Right lung (tissue), 5 donors: Measurements from ENCODE around the gene IL1RAPL2. TPM values are rescaled to one million over a fixed set of nuclear protein-coding genes. Genes with fewer than 3 reads are reported as not detected.
"Not testable (repeated sequence)": the region's sequence is repeated elsewhere in the genome, so short reads cannot be mapped to it uniquely, and the experiment has no call there.

Experiments used
- DNase-seq, 2 donors: peaks; one replicate each; pipeline ENCODE4 v3.0.0-alpha.2; 2013
- polyA plus RNA-seq, 5 donors: library from polyadenylated mRNA; unstranded; fragments of 120-200 nt; gene quantifications; one replicate each; pipeline versions ENCODE4 v1.2.1 to v1.2.3, GENCODE V29; 2013; ENCODE audit warnings: inconsistent platforms in 1 of 5, low replicate concordance in 1 of 5; ENCODE audit not compliant: insufficient read length in 5 of 5, insufficient read depth in 1 of 5

IL1RAPL2 gene
- polyA plus RNA-seq, 5 donors, result 0.32 to 0.76 (median 0.64) TPM

- DNase-seq, result no peak
Observed at GRCh38 chrX:105567082-105567481, 1001.1 kb downstream of the IL1RAPL2 start.

GRCh38 chrX:105608745-105609144 is 1042.7 kb downstream of the IL1RAPL2 start:
- DNase-seq, result no peak

GRCh38 chrX:105609530-105609929 is 1043.5 kb downstream of the IL1RAPL2 start:
- no peak for DNase-seq

DNA sequence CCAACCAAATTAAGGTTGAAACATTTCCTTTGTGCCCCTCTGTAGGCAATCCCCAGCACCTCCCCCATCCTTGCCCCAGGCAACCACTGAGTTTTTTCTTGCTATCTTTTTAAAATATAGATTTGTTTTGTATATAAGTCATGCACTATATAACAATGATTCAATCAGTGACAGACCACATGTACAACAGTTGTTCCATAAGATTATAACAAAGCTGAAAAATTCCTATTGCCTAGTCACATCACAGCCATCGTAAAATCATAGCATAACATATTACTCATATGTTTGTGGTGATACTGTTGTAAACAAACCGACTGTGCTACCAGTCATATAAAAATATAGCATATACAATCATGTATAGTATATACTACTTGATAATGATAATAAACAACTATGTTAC is 1044.4 kb downstream of the IL1RAPL2 start:
- no peak for DNase-seq

GRCh38 chrX:105618393-105619101 is 1052.5 kb downstream of the IL1RAPL2 start:
- no peak for DNase-seq

DNA sequence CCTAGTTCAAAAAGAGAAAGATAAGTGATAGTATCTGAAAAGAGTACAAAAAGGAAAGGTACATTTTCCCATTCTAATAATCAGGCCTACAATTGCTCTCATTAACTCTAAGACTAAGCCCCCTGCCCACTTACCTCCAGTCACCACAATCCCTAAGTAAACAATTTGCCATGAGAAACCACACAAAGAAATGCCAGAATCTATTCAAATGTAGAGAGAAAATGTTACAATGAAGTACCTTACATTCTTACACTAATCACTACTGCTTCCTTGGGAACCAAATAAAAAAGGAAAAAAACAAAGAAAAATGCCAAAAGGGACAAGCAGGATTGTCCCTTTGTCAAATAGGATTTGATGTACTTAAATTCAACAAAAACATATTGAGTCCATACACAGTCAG is 1068.2 kb downstream of the IL1RAPL2 start:
- no peak for DNase-seq

- no peak for DNase-seq
Observed at GRCh38 chrX:105635794-105636193, 1069.8 kb downstream of the IL1RAPL2 start.

GRCh38 chrX:105636667-105637066 is 1070.7 kb downstream of the IL1RAPL2 start:
- DNase-seq, result no peak

GRCh38 chrX:105645667-105646357 is 1079.8 kb downstream of the IL1RAPL2 start:
- no peak for DNase-seq

DNA sequence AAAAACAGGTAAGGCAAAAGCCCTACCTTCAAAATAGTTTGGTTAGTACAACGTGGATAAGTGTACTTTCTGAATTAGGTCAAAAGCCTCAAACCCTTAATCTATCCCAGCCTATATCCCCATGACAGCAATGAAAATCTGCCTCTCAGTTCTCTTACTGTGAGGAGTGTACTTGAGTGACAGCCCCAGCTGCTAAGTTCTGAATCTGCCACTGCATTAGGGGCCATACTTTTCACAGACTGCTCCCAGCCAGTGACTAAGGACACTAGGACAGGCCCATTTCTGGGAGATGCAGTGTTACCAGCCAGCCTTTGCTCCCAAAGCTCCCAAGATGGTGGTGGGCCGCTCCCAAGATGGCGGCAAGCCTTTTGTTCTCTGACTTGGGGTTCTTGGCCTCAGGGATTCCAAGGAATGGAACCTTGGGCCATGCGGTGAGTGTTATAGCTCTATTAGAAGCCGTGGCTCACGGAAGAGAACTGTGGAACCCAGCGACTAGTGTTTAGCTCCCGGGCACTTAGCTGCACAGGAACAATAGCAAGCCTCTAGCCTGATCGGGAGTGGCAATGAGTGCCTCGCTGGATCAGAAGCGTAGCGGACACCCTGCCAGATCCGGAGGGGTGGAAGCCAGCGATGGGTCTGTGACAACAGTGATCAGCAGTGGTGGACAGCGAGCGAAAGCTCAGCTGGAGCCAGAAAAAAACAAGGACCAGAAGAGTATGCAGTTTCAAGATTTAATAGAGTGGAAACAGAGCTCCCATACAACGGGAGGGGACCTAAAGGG is 1080.8 kb downstream of the IL1RAPL2 start:
- no peak for DNase-seq

GRCh38 chrX:105647749-105648148 is 1081.8 kb downstream of the IL1RAPL2 start:
- no peak for DNase-seq

- no peak for DNase-seq
Observed at GRCh38 chrX:105648732-105649131, 1082.7 kb downstream of the IL1RAPL2 start.

DNA sequence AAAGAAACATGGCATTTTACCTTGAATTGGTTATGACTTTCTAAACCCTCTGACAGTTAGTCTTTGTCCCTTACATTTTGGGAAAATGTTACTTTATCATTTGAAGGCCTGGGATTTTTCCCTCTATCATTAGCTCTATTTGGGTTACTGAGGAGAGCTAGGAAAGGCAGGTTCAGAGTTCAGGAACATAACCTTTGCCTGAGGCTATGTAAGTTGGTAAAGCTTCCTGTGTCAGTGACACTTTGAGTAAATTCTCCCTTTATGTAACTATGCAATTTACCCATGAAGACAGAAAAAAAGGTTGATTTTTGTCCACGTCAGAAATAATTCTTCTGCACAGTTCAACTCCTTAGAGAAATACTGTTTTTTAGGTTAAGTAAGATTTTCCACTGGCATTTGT is 1084.6 kb downstream of the IL1RAPL2 start:
- DNase-seq, result no peak

DNA sequence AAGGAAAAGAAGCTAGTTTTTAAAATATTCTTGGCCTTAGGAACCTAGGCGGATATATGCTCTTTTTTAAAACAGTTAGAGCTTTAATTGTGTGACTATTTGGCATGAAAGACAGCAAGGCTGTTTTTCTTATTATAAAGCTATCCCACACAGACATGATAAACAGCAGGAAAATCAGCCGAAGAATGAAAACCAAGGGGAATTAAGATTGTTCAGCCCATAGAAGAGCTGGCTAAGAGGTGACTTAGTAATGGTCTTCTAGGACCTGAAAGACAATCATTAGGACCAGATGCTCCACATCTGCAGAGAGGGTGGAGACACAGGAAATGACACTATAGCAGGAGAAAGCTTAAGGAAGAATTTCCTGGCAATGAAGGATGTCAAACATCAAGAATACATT is 1085.0 kb downstream of the IL1RAPL2 start:
- DNase-seq, result no peak

GRCh38 chrX:105653891-105654290 is 1087.9 kb downstream of the IL1RAPL2 start:
- DNase-seq, result no peak

DNA sequence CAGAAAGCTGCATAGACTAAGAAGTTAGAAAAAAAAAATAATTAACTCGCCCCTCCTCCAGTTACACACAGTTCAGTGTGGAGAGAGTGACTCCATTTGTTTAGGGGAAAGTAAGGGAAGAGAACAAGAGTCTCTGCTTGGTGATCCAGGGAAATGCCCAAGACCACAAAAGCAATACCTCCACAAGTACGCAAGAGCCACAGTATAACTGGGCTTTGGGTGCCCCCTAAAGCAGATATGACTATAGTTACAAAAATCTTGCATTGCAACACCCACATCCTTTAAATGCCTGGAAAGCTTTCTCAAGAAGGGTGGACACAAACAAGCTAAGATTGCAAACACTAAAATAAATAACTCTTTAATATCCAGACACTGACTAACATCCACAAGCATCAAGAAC is 1092.1 kb downstream of the IL1RAPL2 start:
- no peak for DNase-seq

GRCh38 chrX:105662248-105662647 is 1096.2 kb downstream of the IL1RAPL2 start:
- no peak for DNase-seq

GRCh38 chrX:105664243-105664642 is 1098.2 kb downstream of the IL1RAPL2 start:
- DNase-seq, result no peak

- DNase-seq, result not testable (repeated sequence)
Observed at GRCh38 chrX:105684288-105684687, 1118.3 kb downstream of the IL1RAPL2 start.

GRCh38 chrX:105694839-105695238 is 1128.8 kb downstream of the IL1RAPL2 start:
- no peak for DNase-seq

- no peak for DNase-seq
Observed at GRCh38 chrX:105695451-105695850, 1129.5 kb downstream of the IL1RAPL2 start.

GRCh38 chrX:105696870-105697269 is 1130.9 kb downstream of the IL1RAPL2 start:
- no peak for DNase-seq
